Right ventricle myocardium inferior (tissue), 1 donor: ENCODE measurements around the gene THADA. TPM values are rescaled to one million over a fixed set of nuclear protein-coding genes. Genes with fewer than 3 reads are reported as not detected.

Experiments
- ATAC-seq: fragments of 200-7000 bp; cut with Tn5 transposase; one replicate; pipeline ENCODE4 v1.9.1; 2020; ENCODE audit warnings: mild to moderate bottlenecking, moderate library complexity
- DNase-seq: peaks from one replicate; pipeline ENCODE4 v3.0.0; 2021; ENCODE audit errors: missing footprints
- intact Hi-C: fragments of 100-400 bp; cut with DNase I; formaldehyde crosslinking; loops from one replicate; pipeline ENCODE4 v1.11.0; 2022
- total RNA-seq: library from RNA; stranded (reverse); fragmentation: NEBNext Ultra II Directional; extraction: Animal tissue kit (Norgen Biotek cat#: 25700); gene quantifications from one replicate; pipeline ENCODE4 v1.2.1, GENCODE V29; 2021
- donor health status: DM: no; HTN: yes; CAD: no; lungs with severe emphysema.

THADA gene
- total RNA-seq, 1 donor from 2014 or later, result 10.5 TPM

- intact Hi-C loops, result no loop called here
- ATAC-seq, result no peak
- no peak for DNase-seq
Observed at GRCh38 chr2:43240766-43241150, 355.1 kb downstream of the THADA start.

GRCh38 chr2:43239981-43240765, 355.7 kb downstream of the THADA start:
- DNase-seq (no peak), ATAC-seq (peak; percentile 23)
- intact Hi-C loops, result no loop called here

- DNase-seq, result no peak
- no peak for ATAC-seq
- intact Hi-C loops, result no loop called here
Observed at GRCh38 chr2:43238813-43239212, 357.0 kb downstream of the THADA start.

- DNase-seq (no peak), ATAC-seq (no peak)
- intact Hi-C loops, result no loop called here
Observed at GRCh38 chr2:43238176-43238575, 357.7 kb downstream of the THADA start.

- intact Hi-C loops, result no loop called here
- ATAC-seq (no peak), DNase-seq (no peak)
Observed at GRCh38 chr2:43233218-43234212, 362.3 kb downstream of the THADA start.

- intact Hi-C loops, result loop anchor here (2.0 kb wide), 1 partner anchor 254 kb away; no protein-coding TSS in a partner anchor
- ATAC-seq, result no peak
- DNase-seq, result no peak
Observed at GRCh38 chr2:43230951-43231827, 364.6 kb downstream of the THADA start.

GRCh38 chr2:43230351-43230885, 365.4 kb downstream of the THADA start:
- DNase-seq (no peak), ATAC-seq (no peak)
- intact Hi-C loops, result loop anchor here (2.0 kb wide), 1 partner anchor 254 kb away; no protein-coding TSS in a partner anchor

GRCh38 chr2:43228756-43229659, 366.8 kb downstream of the THADA start:
- DNase-seq (no peak), ATAC-seq (no peak)
- intact Hi-C loops, result loop anchor here (2.0 kb wide), 3 partner anchors 254 to 400 kb away; no protein-coding TSS in a partner anchor

GRCh38 chr2:43228321-43228751, 367.5 kb downstream of the THADA start:
- intact Hi-C loops, result loop anchor here (2.0 kb wide), 3 partner anchors 254 to 400 kb away; no protein-coding TSS in a partner anchor
- DNase-seq, result no peak

GRCh38 chr2:43227830-43228281, 368.0 kb downstream of the THADA start:
- ATAC-seq, result no peak
- intact Hi-C loops, result loop anchor here (2.0 kb wide), 8 partner anchors 69 to 399 kb away; no protein-coding TSS in a partner anchor
- DNase-seq, result no peak

More at GRCh38 chr2:43228321-43228751, 367.5 kb downstream of the THADA start:
- ATAC-seq, result no peak

GRCh38 chr2:43226955-43227829, 368.6 kb downstream of the THADA start:
- intact Hi-C loops, result loop anchor here (2.0 kb wide), 5 partner anchors 68 to 280 kb away; no protein-coding TSS in a partner anchor
- peak; percentile 79 for ATAC-seq

GRCh38 chr2:43226558-43226954, 369.3 kb downstream of the THADA start, which contains the start of gene ZFP36L2:
Gene ZFP36L2, minus strand, starts transcription at chr2:43226606. Its CDS starts 291 bp downstream, at chr2:43226315.
- DNase-seq (peak; percentile 99), ATAC-seq (peak; percentile 82)
- intact Hi-C loops, result loop anchor here (2.0 kb wide), 5 partner anchors 68 to 280 kb away; no protein-coding TSS in a partner anchor

More at GRCh38 chr2:43226955-43227829, 368.6 kb downstream of the THADA start:
- DNase-seq, result peak; percentile 97

- intact Hi-C loops, result loop anchor here (2.0 kb wide), 5 partner anchors 67 to 279 kb away; no protein-coding TSS in a partner anchor
- ATAC-seq (peak; percentile 5), DNase-seq (peak; percentile 90)
Observed at GRCh38 chr2:43225788-43226557, 369.9 kb downstream of the THADA start.

- intact Hi-C loops, result no loop called here
- ATAC-seq (no peak), DNase-seq (peak; percentile 85)
Observed at GRCh38 chr2:43225093-43225787, 370.6 kb downstream of the THADA start.
